NCI-H2196 (cell line): Measurements from ENCODE around the gene KDELR3.
A peak's percentile ranks its signal among the peaks of the same experiment; 100 is the strongest.
"Not testable (repeated sequence)": the region's sequence is repeated elsewhere in the genome, so short reads cannot be mapped to it uniquely, and the experiment has no call there.

ENCODE experiments used
- DNase-seq: peaks from one replicate; lab custom pipeline; 2025; ENCODE audit not compliant: unreplicated experiment; lab: John Stamatoyannopoulos, UW

KDELR3 gene

DNA sequence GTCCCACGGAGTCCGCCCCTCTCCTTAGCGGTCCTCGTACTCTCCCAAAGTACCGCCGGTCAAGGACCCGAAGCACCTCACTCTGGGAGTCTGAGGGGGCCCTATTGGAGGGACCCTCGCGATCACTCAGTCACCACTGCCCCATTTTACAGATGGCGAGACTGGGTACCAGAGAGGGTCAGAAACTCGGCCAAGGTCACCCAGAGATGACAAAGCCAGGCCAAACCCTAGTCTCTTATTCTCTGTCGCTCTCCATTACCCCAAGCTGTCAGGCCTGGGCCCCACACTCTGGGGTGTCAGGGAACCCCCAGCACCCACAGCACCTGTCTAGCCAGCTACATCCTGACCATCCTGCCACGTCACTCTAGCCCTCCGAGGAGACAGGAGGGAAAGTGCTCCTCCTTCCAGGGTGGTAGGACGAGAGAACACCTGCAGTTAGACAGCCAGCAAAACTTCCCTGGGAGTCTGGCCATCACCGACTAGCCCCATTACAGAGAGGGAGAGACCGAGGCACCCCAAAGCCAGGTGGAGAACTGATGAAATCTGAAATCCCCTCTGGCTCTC lies 11.5 kb upstream of the KDELR3 start:
- DNase-seq = no peak

- no peak for DNase-seq
These were observed 10.8 kb upstream of the KDELR3 start for GRCh38 chr22:38456841-38457699.

DNA sequence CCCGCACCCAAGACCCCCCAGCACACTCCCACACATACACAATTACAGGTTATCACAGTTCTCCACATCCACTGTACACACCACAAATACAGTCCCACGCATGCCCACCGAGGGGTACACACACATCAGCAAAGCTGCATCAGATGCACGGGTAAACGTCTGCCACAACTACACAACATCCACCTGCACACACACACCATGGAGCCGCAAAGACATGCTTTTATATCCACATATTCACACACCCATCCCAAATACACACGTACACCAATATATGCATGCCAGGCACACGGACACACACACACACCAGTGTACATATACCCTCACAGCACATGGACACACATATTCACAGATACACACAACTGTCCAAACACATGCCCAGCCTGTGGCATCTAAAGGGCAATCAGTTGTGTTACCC lies 7.5 kb upstream of the KDELR3 start:
- no peak for DNase-seq

GRCh38 chr22:38461057-38461413 lies 6.9 kb upstream of the KDELR3 start:
- DNase-seq = no peak

- peak; percentile 79 for DNase-seq
These were observed 6.3 kb upstream of the KDELR3 start for GRCh38 chr22:38461414-38462081.

DNA sequence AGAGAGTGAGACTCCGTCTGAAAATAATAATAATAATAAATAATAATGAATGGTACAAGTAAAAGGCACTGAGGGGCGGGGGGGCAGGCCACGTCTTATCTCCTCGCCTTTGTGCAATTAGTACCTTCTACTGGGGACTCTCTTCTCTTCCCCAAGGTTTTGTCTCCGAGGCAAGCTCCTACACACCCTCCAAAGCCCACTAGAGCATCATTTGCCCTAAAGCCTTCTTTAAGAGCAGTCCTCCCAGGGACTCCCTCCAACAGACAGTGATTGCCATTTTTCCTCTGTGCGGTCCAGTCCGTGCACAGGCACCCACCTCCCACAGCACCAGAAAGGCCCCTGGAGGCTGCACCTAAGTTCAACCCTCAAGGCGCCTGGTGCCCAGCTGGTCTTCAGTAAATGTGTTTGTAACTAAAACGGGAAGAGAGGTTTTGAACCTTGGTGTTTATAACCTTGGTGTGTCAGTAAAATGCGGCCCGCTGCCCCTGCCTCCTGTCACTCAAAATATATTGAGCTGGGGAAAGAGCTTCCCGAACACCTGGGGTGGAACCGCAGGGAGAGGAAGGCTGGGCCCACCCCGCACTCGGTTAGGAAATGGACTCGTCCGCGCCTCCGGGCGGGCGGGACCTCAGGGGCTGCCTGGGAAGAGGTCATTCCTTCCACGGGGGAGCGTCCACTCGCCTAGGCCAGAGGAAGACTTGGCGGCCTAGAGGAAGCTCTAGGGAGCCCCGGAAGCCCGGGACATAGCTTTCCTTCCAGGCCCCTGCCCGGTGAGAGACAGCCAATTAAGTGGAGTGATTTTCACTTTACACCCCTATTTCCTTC lies 4.7 kb upstream of the KDELR3 start:
- no peak for DNase-seq

- no peak for DNase-seq
These were observed 2.8 kb upstream of the KDELR3 start for GRCh38 chr22:38464992-38465672.

- DNase-seq = no peak
These were observed 2.0 kb upstream of the KDELR3 start for GRCh38 chr22:38465673-38466490.

- DNase-seq = no peak
These were observed 425 bp upstream of the KDELR3 start for GRCh38 chr22:38467438-38467903.

DNA sequence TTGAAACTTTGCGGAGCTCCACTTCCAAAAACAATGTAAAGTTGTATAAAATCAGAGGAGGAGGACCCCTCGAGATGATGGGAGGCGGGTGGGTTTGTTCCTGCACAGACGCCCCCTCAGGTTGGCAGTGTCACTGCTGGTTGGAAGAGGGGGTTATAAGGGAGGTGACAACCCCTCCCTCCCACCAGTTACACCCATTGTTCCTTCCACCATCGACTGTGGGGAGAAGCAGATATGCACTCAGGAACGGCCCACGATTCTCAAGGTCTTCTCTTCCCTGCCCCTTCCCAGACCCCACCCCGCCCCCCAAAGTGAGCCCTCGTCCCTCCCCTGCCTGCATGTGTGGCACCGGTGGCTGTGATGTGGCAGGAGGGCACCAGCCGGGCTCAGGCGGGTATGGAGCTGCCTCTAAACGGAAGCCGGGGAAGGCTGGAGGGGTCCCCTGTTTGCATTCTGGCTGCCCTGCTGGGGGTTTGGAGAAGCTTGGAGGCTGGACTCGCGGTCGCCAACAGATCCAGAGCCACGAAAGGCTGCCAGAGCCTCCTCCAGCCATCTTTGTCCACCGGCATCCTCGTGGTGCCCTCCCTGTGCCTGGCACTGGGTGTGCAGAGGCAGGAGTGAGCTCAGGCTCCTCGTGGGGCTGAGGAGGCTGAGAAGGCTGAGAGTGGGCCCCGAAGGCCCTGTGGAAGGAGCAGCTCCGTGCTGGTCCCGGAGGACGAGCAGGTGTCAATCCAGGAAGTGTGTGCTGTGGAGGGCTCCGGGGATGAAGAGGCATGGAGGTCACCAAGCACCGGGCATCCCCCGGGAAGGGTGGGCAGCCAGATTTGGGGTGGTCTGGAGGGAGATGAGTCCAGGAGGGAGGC lies 778 bp downstream of the KDELR3 start:
- DNase-seq = no peak

DNA sequence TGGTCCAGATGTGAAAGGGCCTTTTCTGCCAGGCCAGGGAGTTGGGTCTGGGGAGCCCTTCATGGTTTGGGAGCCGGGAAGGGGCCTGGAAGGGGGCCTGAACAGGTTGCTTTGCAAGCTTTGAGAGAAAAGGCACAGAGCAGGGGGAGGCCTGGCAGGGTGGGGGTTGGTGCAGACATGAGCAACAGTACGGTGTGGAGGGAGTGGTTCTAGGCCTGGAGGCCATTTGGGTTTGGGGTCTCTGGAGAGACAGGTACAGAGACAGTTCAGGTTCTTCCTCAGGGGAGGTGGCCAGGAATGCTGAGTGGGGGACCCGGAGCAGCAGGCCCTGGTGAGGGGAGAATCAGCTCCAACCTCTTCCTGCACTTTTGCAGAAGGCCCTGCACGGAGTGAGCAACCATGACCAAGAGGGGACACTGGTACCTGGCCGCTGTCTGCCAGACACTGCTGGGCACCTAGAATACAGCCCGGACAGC lies 1.4 kb downstream of the KDELR3 start:
- DNase-seq = no peak

DNA sequence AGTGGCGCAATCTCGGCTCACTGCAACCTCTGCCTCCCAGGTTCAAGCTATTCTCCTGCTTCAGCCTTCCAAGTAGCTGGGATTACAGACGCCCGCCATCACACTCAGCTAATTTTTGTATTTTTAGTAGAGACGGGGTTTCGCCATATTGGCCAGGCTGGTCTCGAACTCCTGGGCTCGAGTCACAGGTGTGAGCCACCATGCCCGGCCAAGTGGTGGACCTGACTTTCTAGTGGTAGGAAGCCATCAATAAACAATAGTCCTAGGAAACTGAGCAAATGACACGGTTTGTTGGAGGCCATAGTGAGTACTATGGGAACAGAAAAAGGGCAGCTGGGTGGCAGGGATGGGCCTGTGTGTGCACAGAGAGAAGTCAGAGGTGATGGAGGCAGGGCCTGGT lies 2.3 kb downstream of the KDELR3 start:
- not testable (repeated sequence) for DNase-seq

DNA sequence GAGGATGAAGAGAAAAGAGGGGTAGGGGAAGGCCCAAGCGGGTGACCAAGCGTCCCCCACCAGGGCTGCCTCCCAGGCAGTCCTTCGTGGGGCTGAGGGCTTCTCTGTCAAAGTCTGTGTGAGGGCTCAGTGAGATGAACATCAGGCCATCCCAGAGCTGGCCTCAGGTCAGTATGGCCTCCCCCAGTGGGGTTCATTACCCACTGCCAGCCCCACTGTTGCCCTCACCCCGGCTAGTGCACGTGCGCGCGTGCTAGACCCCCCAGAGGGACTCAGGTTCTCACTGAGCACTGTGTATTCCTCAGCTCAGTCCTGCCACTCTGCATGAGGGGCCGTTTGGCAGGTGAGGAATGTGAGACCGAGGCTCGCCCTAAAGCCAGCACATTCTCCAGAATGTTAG lies 3.3 kb downstream of the KDELR3 start:
- DNase-seq = no peak

DNA sequence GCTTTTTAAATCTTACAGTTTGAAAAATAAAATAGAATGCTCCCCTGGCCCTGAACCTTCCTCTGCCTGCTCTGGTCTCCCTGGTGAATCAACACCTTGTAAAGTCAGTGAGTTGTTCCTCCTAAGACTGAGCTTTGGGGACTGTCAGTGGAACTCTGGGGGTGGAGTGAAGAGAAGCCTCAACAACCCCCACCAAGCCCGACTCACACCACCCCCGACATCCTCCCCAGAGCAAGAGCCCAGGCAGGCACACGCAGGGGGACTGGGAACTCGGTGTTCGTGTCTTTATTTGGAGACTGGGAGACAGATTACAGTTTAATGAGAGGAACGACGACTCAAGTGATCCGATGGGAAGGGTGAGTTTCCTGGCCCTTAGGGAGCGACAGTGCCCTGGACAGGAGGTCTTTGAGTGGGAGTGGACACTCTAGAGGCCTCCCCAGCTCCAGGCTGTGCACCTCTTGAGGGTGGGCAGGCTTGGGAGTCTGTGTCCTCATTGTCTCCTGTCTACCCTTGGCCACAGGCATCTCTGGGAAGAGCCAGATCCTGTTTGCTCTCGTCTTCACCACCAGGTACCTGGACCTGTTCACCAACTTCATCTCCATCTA lies 6.2 kb downstream of the KDELR3 start:
- no peak for DNase-seq

DNA sequence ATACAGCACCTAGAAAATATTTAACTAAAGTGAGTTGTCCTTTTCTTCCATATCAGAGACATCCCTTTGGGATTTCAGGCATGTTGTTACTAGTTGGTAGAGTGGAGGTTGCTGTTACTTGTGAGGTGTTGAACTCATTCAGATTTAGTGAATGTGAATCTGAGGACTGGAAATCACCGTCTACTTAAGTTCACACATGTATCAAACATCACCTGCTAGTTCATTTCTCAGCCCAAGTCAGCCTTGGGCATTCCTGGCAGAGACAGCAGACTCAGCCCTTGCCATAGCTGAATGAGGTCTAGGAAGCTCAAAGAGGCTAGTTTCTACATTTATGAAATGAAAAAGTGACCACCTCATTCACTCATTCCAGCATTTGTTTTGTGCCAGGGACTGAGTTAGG lies 9.7 kb downstream of the KDELR3 start:
- no peak for DNase-seq

DNA sequence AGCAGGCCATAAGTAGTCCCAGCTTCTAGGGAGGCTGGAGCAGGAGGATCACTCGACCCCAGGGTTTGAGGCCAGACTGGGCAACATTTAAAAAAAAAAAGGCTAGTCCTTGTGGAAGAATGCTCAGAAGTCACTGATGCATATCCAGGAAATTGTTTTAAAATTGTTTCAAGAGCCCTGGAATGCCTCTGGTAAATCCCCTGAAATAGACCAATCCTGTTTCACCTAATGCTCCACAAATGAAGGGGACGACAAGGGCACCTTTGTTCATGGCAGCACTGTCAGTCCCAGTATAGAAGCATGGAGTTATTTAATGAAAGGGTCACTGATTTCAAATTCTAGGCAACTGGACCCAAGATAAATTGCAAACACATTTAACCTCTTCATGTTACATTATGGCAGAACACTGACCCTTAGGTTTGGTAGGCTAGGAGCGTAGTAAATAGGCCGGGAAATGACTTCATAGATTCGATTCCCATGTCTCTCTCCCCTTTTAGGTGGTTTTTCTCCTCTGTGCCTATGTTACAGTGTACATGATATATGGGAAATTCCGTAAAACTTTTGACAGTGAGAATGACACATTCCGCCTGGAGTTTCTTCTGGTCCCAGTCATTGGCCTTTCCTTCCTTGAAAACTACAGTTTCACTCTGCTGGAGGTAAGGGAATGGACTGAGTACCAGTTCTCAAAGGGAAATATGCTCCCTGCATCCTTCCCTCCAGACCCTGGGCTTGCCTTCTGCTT lies 11.4 kb downstream of the KDELR3 start:
- no peak for DNase-seq

DNA sequence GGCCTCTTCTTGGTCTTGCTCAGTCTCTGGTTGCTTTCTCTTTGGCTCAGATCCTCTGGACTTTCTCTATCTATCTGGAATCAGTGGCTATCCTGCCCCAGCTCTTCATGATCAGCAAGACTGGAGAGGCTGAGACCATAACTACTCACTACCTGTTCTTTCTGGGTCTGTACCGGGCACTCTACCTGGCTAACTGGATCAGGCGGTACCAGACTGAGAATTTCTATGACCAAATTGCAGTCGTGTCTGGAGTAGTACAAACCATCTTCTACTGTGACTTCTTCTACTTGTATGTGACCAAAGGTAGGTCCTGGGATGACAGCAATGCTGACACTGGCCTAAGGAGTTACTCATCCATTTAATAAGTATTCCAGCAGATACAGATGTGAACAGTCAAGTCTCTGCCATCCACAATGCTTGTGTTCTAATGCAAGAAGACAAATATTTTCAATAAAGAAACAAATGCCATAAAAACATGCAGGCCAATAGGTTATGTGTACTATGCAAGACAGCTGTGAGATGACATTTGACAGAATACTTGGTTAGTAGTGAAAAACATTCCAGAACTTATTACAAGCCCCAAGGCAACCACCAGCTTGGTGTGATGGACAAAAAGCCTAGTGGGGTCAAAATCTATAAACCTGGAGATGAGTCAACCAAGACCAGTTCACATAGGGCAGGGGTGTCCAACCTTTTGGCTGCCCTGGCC lies 13.4 kb downstream of the KDELR3 start:
- DNase-seq = no peak
